Middle frontal gyrus (tissue), 1 donor: ENCODE data around the gene VWA5A.
"Not testable (repeated sequence)": the region's sequence is repeated elsewhere in the genome, so short reads cannot be mapped to it uniquely, and the experiment has no call there.

Experiments used
- DNase-seq: peaks from one replicate; pipeline ENCODE4 v3.0.0-alpha.2; 2015; ENCODE audit warnings: low spot score; ENCODE audit errors: extremely low spot score

The VWA5A gene

GRCh38 chr11:124170315-124170714 is 55.1 kb downstream of the VWA5A start:
- not testable (repeated sequence) for DNase-seq

GRCh38 chr11:124170801-124171586 is 55.7 kb downstream of the VWA5A start:
- no peak for DNase-seq

- DNase-seq = no peak
Measured at GRCh38 chr11:124172101-124172500, 56.9 kb downstream of the VWA5A start.

GRCh38 chr11:124172599-124172998 is 57.3 kb downstream of the VWA5A start:
- DNase-seq = no peak

GRCh38 chr11:124174001-124174583 is 58.8 kb downstream of the VWA5A start:
- peak; percentile 24 for DNase-seq

GRCh38 chr11:124176925-124177715 is 61.9 kb downstream of the VWA5A start:
- no peak for DNase-seq

GRCh38 chr11:124179310-124179709 is 64.1 kb downstream of the VWA5A start:
- DNase-seq = no peak

GRCh38 chr11:124183068-124183467 is 67.8 kb downstream of the VWA5A start, which contains the start of gene OR10D3:
TSS of gene OR10D3 (plus strand) at chr11:124183345. CDS start at chr11:124185270, 1,925 bp downstream.
- no peak for DNase-seq

GRCh38 chr11:124190298-124191139 is 75.3 kb downstream of the VWA5A start:
- DNase-seq = peak; percentile 13

GRCh38 chr11:124193221-124194010 is 78.2 kb downstream of the VWA5A start:
- peak; percentile 9 for DNase-seq

- no peak for DNase-seq
Measured at GRCh38 chr11:124194293-124195188, 79.3 kb downstream of the VWA5A start.

- no peak for DNase-seq
Measured at GRCh38 chr11:124195189-124195734, 80.0 kb downstream of the VWA5A start.
